Measurements from ENCODE around the gene SVEP1.
"Not testable (repeated sequence)": the region's sequence is repeated elsewhere in the genome, so short reads cannot be mapped to it uniquely, and the experiment has no call there.

Gene SVEP1

GRCh38 chr9:110537841-110538646 is 41.5 kb downstream of the SVEP1 start:
- ATAC-seq: no peak

GRCh38 chr9:110536822-110537221 is 42.7 kb downstream of the SVEP1 start:
- ATAC-seq: no peak
- TF ChIP-seq GLIS3 (CRISPR knock-in tag; IDR thresholded peaks at IDR 0.05): no peak
- peak; percentile 91 for TF ChIP-seq ISL1 (CRISPR knock-in tag; IDR thresholded peaks at IDR 0.05)

More at GRCh38 chr9:110537841-110538646, 41.5 kb downstream of the SVEP1 start:
- TF ChIP-seq GLIS3 (CRISPR knock-in tag; IDR thresholded peaks at IDR 0.05) (no peak), ESRRG (CRISPR knock-in tag; IDR thresholded peaks at IDR 0.05) (no peak), ISL1 (CRISPR knock-in tag; IDR thresholded peaks at IDR 0.05) (peak; percentile 36; the same call in 1 of the 2 replicates)

GRCh38 chr9:110534162-110534561 is 45.4 kb downstream of the SVEP1 start:
- ATAC-seq: not testable (repeated sequence)

- TF ChIP-seq CSDC2 (CRISPR knock-in tag; IDR thresholded peaks at IDR 0.05) (no peak), PPARA (CRISPR knock-in tag; IDR thresholded peaks at IDR 0.05; ENCODE audit: borderline replicate concordance) (no peak), ZNF70 (CRISPR knock-in tag; IDR thresholded peaks at IDR 0.05) (no peak)
- ATAC-seq: no peak
Observed at GRCh38 chr9:110532908-110533665, 46.5 kb downstream of the SVEP1 start.

GRCh38 chr9:110531776-110532175 is 47.8 kb downstream of the SVEP1 start:
- TF ChIP-seq GLIS3 (CRISPR knock-in tag; IDR thresholded peaks at IDR 0.05): no peak
- no peak for TF ChIP-seq TOX (CRISPR knock-in tag; IDR thresholded peaks at IDR 0.05; ENCODE audit: borderline replicate concordance)
- no peak for TF ChIP-seq BACH2 (CRISPR knock-in tag; IDR thresholded peaks at IDR 0.05; ENCODE audit: borderline replicate concordance)
- no peak for TF ChIP-seq ZNF565 (CRISPR knock-in tag; conservative IDR thresholded peaks at IDR 0.05; ENCODE audit: low read depth)
- TF ChIP-seq SNAI2 (CRISPR knock-in tag; IDR thresholded peaks at IDR 0.05): no peak
- no peak for TF ChIP-seq ZNF70 (CRISPR knock-in tag; IDR thresholded peaks at IDR 0.05)
- no peak for TF ChIP-seq CREB5 (CRISPR knock-in tag; IDR thresholded peaks at IDR 0.05; ENCODE audit: low read depth)
- no peak for ATAC-seq

GRCh38 chr9:110531241-110531640 is 48.3 kb downstream of the SVEP1 start:
- ATAC-seq: not testable (repeated sequence)

- TF ChIP-seq ESRRG (CRISPR knock-in tag; IDR thresholded peaks at IDR 0.05) (no peak), TOX (CRISPR knock-in tag; IDR thresholded peaks at IDR 0.05; ENCODE audit: borderline replicate concordance) (no peak), PPARA (CRISPR knock-in tag; IDR thresholded peaks at IDR 0.05; ENCODE audit: borderline replicate concordance) (no peak), BACH2 (CRISPR knock-in tag; IDR thresholded peaks at IDR 0.05; ENCODE audit: borderline replicate concordance) (no peak), OSR1 (CRISPR knock-in tag; IDR thresholded peaks at IDR 0.05) (no peak), SNAI2 (CRISPR knock-in tag; IDR thresholded peaks at IDR 0.05) (no peak)
- ATAC-seq: no peak
Observed at GRCh38 chr9:110528645-110529044, 50.9 kb downstream of the SVEP1 start.

- no peak for ATAC-seq
- TF ChIP-seq SNAI2 (CRISPR knock-in tag; IDR thresholded peaks at IDR 0.05): no peak
- TF ChIP-seq ISL1 (CRISPR knock-in tag; IDR thresholded peaks at IDR 0.05): no peak
- TF ChIP-seq CSDC2 (CRISPR knock-in tag; IDR thresholded peaks at IDR 0.05): no peak
- TF ChIP-seq CSRNP3 (CRISPR knock-in tag; IDR thresholded peaks at IDR 0.05): no peak
- no peak for TF ChIP-seq PPARA (CRISPR knock-in tag; IDR thresholded peaks at IDR 0.05; ENCODE audit: borderline replicate concordance)
- no peak for TF ChIP-seq RARB (CRISPR knock-in tag; IDR thresholded peaks at IDR 0.05)
- TF ChIP-seq OSR1 (CRISPR knock-in tag; IDR thresholded peaks at IDR 0.05): no peak
- TF ChIP-seq TSHZ2 (CRISPR knock-in tag; IDR thresholded peaks at IDR 0.05): no peak
Observed at GRCh38 chr9:110526426-110526825, 53.1 kb downstream of the SVEP1 start.

Data from SK-N-SH treated with all-trans-retinoic acid at 6 μM for 48 hours (cell line).